Amniotic epithelial cell (primary cell): ENCODE data around the gene ARHGEF37.
"Not testable (repeated sequence)": the region's sequence is repeated elsewhere in the genome, so short reads cannot be mapped to it uniquely, and the experiment has no call there.

Experiments used
- DNase-seq: peaks from one replicate; pipeline ENCODE4 v3.0.0-alpha.2; 2010; ENCODE audit warnings: low read depth

ARHGEF37 gene, protein sequence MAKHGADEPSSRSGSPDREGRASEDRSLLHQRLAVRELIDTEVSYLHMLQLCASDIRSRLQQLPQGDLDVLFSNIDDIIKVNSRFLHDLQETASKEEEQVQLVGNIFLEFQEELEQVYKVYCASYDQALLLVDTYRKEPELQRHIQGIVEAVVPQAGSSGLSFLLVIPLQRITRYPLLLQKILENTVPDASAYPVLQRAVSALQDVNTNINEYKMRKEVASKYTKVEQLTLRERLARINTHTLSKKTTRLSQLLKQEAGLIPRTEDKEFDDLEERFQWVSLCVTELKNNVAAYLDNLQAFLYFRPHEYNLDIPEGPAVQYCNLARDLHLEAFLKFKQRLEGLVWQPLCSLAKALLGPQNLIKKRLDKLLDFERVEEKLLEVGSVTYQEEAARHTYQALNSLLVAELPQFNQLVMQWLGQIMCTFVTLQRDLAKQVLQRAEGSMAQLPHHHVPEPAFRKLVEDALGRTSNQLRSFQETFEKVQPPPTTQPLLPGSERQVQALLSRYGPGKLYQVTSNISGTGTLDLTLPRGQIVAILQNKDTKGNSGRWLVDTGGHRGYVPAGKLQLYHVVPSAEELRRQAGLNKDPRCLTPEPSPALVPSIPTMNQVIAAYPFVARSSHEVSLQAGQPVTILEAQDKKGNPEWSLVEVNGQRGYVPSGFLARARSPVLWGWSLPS

GRCh38 chr5:149581192-149581861 is at the start of gene ARHGEF37:
Gene ARHGEF37, plus strand, starts transcription at chr5:149581498. Its CDS starts 16,272 bp downstream, at chr5:149597770.
- DNase-seq: peak; percentile 45

DNA sequence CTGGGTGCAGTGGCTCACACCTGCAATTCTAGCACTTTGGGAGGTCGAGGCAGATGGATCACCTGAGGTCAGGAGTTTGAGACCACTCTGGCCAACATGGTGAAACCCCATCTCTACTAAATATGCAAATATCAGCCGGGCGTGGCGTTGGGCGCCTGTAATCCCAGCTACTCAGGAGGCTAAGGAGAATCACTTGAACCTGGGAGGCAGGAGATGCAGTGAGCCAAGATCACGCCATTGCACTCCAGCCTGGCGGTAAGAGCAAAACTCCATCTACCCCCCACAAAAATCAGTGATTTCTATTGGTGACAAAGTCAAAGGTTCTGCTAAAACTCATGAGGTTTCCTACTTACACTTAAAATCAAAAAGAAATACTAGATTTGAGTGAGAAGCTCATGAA is 48.9 kb upstream of the ARHGEF37 start:
- no peak for DNase-seq

GRCh38 chr5:149535787-149536186 is 45.5 kb upstream of the ARHGEF37 start:
- DNase-seq: not testable (repeated sequence)

DNA sequence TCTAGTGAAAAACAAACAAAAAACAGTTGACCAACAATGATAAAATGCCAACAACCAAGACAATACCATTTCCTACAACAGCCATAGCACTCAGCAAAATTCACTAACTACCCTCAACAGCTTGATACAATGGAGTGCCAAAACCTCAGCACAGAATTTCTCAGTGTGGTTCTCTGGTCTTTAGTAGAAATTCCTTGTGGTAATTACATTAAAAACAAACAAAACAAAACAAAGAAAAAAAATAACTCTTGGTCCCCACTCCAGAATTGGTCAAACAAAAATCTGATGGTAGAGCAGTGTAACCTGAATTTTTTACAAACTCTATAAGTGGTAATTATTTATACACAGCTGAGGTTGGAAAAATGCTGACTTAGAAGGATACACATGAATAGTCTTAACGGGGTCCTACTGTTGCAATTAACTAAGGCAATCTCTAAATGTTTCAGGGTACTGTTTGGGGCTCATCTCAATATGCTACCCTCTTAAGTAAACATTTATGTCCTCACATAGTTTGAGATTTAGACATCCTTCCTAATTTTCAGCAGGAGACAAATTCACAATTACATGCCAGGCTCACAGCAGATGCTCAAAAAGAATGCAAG is 43.8 kb upstream of the ARHGEF37 start:
- DNase-seq: no peak

GRCh38 chr5:149540089-149540488 is 41.2 kb upstream of the ARHGEF37 start:
- no peak for DNase-seq

DNA sequence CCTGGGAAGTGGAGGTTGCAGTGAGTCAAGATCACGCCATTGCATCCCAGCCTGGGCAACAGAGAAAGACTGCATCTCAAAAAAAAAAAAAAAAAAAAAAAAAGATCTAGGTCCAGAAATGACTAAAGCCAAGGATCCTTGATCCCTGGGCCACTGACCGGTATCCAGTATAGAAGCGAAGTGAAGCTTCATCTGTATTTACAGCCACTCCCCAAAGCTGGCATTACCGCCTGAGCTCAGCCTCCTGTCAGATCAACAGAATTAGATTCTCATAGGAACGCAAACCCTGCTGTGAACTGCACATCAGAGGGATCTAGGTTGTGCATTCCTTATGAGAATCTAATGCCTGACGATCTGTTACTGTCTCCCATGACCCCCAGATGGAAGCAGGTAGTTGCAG is 39.4 kb upstream of the ARHGEF37 start:
- no peak for DNase-seq

DNA sequence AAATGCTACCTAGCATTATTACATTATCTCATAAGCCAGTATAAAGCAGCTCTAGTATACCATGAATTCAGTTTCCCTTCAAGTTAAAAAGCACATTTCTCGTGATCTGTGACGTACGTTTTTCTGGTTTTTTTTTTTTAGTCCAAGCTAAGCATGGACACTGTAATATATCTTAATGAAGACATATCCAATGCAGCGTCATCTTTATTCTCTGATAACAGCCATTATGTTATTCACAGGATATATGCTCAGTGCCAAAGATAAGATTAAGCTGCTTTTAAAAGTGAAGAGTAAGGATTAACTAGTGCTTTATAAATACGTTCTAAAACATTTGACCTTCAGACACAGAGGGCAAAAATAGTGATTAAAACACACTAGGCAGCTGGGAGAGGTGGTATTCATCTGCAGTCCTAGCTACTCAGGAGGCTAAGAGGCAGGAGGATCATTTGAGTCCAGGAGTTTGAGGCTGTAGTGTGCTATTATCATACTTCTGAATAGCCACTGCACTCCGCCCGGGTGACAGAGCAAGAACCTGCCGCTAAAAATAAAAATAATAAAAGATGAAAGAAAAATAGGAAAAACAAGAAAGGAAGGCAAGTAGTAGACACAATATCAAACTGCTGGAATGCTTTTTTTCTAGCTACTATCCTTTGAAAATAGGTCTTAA is 37.8 kb upstream of the ARHGEF37 start:
- peak; percentile 76 for DNase-seq

- DNase-seq: no peak
Measured at GRCh38 chr5:149544028-149544420, 37.3 kb upstream of the ARHGEF37 start.

- no peak for DNase-seq
Measured at GRCh38 chr5:149545327-149545726, 36.0 kb upstream of the ARHGEF37 start.

DNA sequence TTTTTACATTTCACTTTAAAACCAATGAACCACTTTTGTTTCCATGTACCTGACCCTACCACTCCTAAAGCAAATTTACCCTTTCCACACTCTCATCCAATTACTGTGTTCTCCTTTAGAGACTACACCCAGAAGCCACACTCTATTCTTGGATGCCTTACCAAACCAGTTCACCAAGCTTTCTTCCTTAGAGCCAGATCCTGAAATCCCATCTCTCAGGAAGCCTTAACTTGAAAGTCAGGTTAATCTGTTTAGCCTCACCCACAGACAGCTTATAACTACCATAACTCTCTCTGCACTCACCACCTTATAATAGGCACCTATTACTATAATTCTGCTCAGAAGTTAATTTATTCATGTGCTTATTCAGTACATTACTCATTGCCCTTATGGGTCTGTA is 34.3 kb upstream of the ARHGEF37 start:
- DNase-seq: peak; percentile 14

- peak; percentile 65 for DNase-seq
Measured at GRCh38 chr5:149549461-149550267, 31.6 kb upstream of the ARHGEF37 start.

DNA sequence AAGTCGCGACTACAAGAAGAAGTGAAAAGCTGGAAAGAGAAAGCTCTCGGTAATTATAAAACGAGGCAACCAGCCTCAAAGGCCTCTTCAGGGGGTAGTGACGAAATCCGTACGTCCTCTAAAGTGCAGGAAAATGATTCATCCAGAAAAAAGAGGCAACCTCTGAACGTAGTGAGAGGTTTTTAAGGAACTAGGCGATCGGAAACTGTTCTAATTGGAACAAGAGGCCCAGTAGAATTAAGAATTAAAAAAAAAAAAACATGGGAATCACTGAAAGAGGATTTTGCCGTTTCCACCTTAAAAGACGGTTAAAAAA is 31.1 kb upstream of the ARHGEF37 start:
- DNase-seq: peak; percentile 78

DNA sequence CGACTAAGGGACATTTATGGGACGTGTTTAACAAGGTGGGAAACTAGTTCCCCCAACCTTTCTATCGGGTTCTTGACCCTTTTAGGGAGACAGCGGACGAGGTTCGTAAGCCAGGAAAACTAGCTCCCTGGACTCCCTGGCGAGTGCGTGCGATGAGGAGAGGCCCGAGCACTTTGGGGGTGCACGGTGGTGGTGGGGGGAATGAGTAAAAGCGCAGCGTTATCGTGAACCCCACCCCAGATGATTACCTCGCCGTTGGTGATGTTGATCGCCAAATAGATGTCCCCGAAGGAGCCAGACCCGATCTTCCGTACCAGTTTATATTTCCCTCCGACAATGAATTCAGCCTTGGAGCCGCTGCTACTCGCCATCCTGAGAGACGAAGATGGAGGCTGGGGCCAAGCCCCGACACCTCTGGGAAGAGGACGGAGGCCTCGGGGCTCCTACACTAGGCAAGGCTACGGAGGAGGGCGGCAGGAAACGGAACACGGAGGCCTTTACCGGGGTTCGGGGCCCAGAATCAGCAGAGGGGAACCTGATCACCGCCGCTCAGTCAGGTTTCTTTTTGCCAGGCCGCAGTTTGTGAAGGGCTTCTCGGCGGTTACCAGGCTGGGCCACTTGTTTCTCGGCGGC is 30.6 kb upstream of the ARHGEF37 start:
- DNase-seq: no peak

DNA sequence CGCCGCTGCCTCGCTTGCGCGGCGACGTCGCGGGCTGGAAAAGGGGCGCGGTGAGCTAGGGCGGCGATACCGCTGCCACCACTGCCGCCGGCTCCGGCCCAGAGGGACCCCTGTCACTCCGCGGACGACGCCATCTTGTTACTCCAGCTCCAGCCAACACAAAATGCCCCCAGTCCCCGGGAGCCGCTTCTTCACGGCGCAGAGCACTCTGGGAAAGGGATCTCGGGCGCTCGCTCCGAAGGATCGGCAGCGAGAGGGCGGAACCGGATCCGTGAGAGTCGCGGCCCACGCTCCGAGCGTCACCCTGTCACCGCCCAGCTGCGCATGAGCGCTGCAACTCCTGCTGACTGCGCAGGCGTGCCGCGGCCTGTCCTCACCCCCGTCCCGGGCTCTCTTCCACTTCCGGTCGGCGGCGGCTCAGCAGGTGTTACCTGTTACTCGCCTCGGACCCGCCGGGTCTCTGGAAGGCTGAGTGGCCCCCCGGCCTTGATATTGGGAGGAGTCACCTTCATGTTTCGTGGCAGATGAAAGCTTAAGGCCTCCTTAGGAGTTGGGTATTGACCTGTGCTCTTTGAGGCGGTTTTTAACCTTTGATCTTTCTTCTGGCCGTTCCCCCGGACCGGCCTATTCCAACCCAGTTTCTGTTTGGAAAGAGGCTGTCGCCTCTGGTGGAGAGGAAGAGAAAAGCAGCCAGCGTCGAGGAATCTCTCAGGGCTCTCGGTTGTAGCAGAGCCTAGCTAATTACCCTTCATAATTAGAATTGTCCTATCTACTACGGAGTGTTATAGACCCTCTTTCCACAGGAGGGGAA is 29.9 kb upstream of the ARHGEF37 start, which contains the start of gene CSNK1A1:
Gene CSNK1A1 (minus strand): TSS at position 213 of the 811 bp plus-strand sequence. CDS start 475 bp downstream, outside the sequence.
- peak; percentile 97 for DNase-seq

DNA sequence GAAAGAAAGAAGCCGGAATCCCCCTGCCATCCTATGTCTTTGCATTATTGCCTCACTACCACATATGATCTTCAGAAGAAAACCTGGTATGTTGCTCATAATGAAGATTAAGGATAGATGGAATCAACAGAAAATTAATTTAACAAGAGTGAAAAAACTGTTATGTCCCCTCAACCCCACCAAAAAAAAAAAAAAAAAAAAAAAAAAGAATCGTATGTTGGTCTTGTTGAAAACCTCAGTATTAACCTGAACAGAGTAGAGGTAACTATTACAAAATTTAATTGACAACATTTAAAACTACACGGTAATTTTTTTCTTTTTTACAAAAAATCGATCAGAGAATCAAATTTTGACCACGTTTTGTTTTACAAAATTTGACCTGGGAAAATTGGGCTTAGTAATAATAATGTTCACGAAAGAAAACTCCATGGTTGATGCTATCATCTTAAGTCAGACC is 29.2 kb upstream of the ARHGEF37 start:
- no peak for DNase-seq

- no peak for DNase-seq
Measured at GRCh38 chr5:149552553-149553160, 28.6 kb upstream of the ARHGEF37 start.

- peak; percentile 73 for DNase-seq
Measured at GRCh38 chr5:149559706-149560105, 21.6 kb upstream of the ARHGEF37 start.

DNA sequence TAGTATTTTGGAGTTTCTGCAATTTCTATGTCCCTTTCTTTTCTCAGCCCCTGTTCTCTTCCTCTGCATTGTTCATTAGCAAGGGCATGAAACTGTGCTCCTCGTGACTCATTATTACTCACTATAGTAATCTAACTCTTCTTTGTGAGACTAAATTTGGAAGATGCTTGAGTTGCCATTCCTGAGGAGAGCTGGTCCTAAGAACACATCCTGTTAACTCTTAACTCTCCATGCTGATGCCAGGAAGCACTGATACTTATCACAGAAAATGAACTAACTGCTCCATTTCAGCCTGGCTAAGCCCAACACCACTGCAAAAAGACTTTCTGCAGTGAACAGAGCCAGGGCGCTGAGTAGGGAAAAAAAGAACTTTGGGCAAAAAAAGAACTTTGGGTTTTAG is 19.4 kb upstream of the ARHGEF37 start:
- DNase-seq: peak; percentile 97

DNA sequence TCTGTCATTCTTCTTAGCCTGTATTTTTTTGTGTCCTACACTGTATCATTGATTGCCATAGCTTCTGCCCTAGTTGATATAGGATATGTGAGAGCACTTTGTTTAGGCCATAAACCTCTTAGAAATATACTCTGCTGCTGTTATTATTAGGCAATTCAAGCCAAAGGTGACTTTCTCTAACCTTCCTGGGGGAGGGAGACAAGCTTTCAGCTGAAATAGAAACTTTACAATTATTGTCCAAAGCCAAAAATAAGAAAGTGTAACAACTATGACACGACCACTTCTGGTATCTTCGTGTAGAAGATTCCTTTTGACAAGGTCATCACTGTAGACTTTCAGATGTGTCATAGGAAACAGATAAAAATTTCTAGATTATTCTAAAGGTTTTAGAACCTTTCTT is 17.8 kb upstream of the ARHGEF37 start:
- DNase-seq: no peak
